SJSA1 (cell line): ENCODE results near the gene SLC1A2. TPM values are rescaled to one million over a fixed set of nuclear protein-coding genes. Genes with fewer than 3 reads are reported as not detected.
A peak's percentile ranks its signal among the peaks of the same experiment; 100 is the strongest.

Experiments used
- DNase-seq, 2 experiments: peaks; one replicate each; pipeline ENCODE4 v3.0.0-alpha.2; 2015 to 2020; ENCODE audit warnings: low spot score in 2 of 2, low read depth in 1 of 2
- H3K27ac ChIP-seq: fragments of 250-450 bp; sonication (Bioruptor Pico); 2 replicates; pipeline ENCODE4 v1.5.1; 2020; ENCODE audit warnings: mild to moderate bottlenecking, moderate library complexity
- H3K27me3 ChIP-seq: fragments of 250-450 bp; sonication (Bioruptor Pico); replicated peaks from 2 replicates; pipeline ENCODE4 v1.5.1; 2020; ENCODE audit warnings: mild to moderate bottlenecking, moderate library complexity
- H3K36me3 ChIP-seq: fragments of 250-450 bp; sonication (Bioruptor Pico); 2 replicates; pipeline ENCODE4 v1.5.1; 2020; ENCODE audit warnings: mild to moderate bottlenecking
- H3K4me1 ChIP-seq: fragments of 250-450 bp; sonication (Bioruptor Pico); replicated peaks from 2 replicates; pipeline ENCODE4 v1.6.1; 2021; ENCODE audit warnings: mild to moderate bottlenecking
- H3K4me3 ChIP-seq: fragments of 250-450 bp; sonication (Bioruptor Pico); 2 replicates; pipeline ENCODE4 v1.5.1; 2020; ENCODE audit warnings: mild to moderate bottlenecking
- H3K9me3 ChIP-seq: fragments of 250-450 bp; sonication (Bioruptor Pico); replicated peaks from 2 replicates; pipeline ENCODE4 v1.5.1; 2020; ENCODE audit warnings: mild to moderate bottlenecking
- total RNA-seq: library from RNA; depleted of rRNA; stranded (reverse); fragments of >200 nt; shearing (Covaris generic); gene quantifications from 2 replicates; pipeline ENCODE4 v1.2.3, GENCODE V29; 2014

The SLC1A2 gene
- total RNA-seq, 1 experiment from 2014 or later, result not detected

- Histone ChIP-seq H3K27ac (no peak overlapping the region), H3K4me1 (peaks cover 26% of the 10 kb centered on the region)
Measured at GRCh38 chr11:35346472-35347156, 72.7 kb downstream of the SLC1A2 start.

GRCh38 chr11:35344681-35345574 is 74.4 kb downstream of the SLC1A2 start:
- DNase-seq, result no peak
- no peaks in the 10 kb centered on the region for H3K36me3 ChIP-seq

More at GRCh38 chr11:35346472-35347156, 72.7 kb downstream of the SLC1A2 start:
- no peak for DNase-seq
- Histone ChIP-seq H3K9me3 (no peaks in the 10 kb centered on the region), H3K4me3 (no peak overlapping the region), H3K36me3 (no peaks in the 10 kb centered on the region), H3K27me3 (no peaks in the 10 kb centered on the region)

GRCh38 chr11:35343033-35343598 is 76.2 kb downstream of the SLC1A2 start:
- Histone ChIP-seq H3K36me3 (no peaks in the 10 kb centered on the region), H3K27ac (no peak overlapping the region), H3K9me3 (no peaks in the 10 kb centered on the region), H3K4me3 (no peak overlapping the region), H3K27me3 (no peaks in the 10 kb centered on the region), H3K4me1 (peaks cover 25% of the 10 kb centered on the region)
- no peak for DNase-seq

More at GRCh38 chr11:35344681-35345574, 74.4 kb downstream of the SLC1A2 start:
- H3K4me1 ChIP-seq, result peaks cover 26% of the 10 kb centered on the region
- H3K27ac ChIP-seq, result no peak overlapping the region
- H3K27me3 ChIP-seq, result no peaks in the 10 kb centered on the region
- H3K9me3 ChIP-seq, result no peaks in the 10 kb centered on the region
- H3K4me3 ChIP-seq, result no peak overlapping the region

GRCh38 chr11:35340715-35341114 is 78.6 kb downstream of the SLC1A2 start:
- DNase-seq, result no peak
- Histone ChIP-seq H3K4me1 (peaks cover 30% of the 10 kb centered on the region), H3K27ac (no peak overlapping the region), H3K9me3 (no peaks in the 10 kb centered on the region), H3K27me3 (no peaks in the 10 kb centered on the region), H3K4me3 (no peak overlapping the region), H3K36me3 (no peaks in the 10 kb centered on the region)

GRCh38 chr11:35340071-35340470 is 79.3 kb downstream of the SLC1A2 start:
- no peak overlapping the region for H3K4me3 ChIP-seq
- no peak for DNase-seq
- peaks cover 28% of the 10 kb centered on the region for H3K4me1 ChIP-seq
- H3K27ac ChIP-seq, result no peak overlapping the region
- H3K27me3 ChIP-seq, result no peaks in the 10 kb centered on the region
- no peaks in the 10 kb centered on the region for H3K9me3 ChIP-seq
- H3K36me3 ChIP-seq, result no peaks in the 10 kb centered on the region

GRCh38 chr11:35338921-35339320 is 80.4 kb downstream of the SLC1A2 start:
- H3K4me3 ChIP-seq, result no peak overlapping the region
- H3K36me3 ChIP-seq, result no peaks in the 10 kb centered on the region
- H3K9me3 ChIP-seq, result no peaks in the 10 kb centered on the region
- no peak overlapping the region for H3K27ac ChIP-seq
- no peaks in the 10 kb centered on the region for H3K27me3 ChIP-seq
- peaks cover 19% of the 10 kb centered on the region for H3K4me1 ChIP-seq
- DNase-seq, result no peak

- Histone ChIP-seq H3K36me3 (no peaks in the 10 kb centered on the region), H3K4me3 (no peak overlapping the region), H3K27me3 (no peaks in the 10 kb centered on the region), H3K27ac (peak overlapping the region; percentile 70), H3K9me3 (no peaks in the 10 kb centered on the region), H3K4me1 (peaks cover 19% of the 10 kb centered on the region)
- DNase-seq, result no peak
Measured at GRCh38 chr11:35337914-35338305, 81.4 kb downstream of the SLC1A2 start.

- no peaks in the 10 kb centered on the region for H3K27me3 ChIP-seq
- no peak overlapping the region for H3K4me3 ChIP-seq
- DNase-seq, result peak; percentile 78 to 89
- H3K9me3 ChIP-seq, result no peaks in the 10 kb centered on the region
- peak overlapping the region; percentile 70 for H3K27ac ChIP-seq
- no peaks in the 10 kb centered on the region for H3K36me3 ChIP-seq
- H3K4me1 ChIP-seq, result peaks cover 19% of the 10 kb centered on the region
Measured at GRCh38 chr11:35337136-35337913, 82.0 kb downstream of the SLC1A2 start.

- no peaks in the 10 kb centered on the region for H3K36me3 ChIP-seq
- peak overlapping the region; percentile 6 for H3K27ac ChIP-seq
- no peak overlapping the region for H3K4me3 ChIP-seq
- no peaks in the 10 kb centered on the region for H3K9me3 ChIP-seq
- peaks cover 19% of the 10 kb centered on the region for H3K4me1 ChIP-seq
- H3K27me3 ChIP-seq, result no peaks in the 10 kb centered on the region
- no peak for DNase-seq
Measured at GRCh38 chr11:35336726-35337125, 82.6 kb downstream of the SLC1A2 start.

- Histone ChIP-seq H3K36me3 (no peaks in the 10 kb centered on the region), H3K4me3 (no peak overlapping the region), H3K4me1 (peaks cover 19% of the 10 kb centered on the region), H3K9me3 (no peaks in the 10 kb centered on the region), H3K27ac (no peak overlapping the region), H3K27me3 (no peaks in the 10 kb centered on the region)
- DNase-seq, result no peak
Measured at GRCh38 chr11:35335226-35335625, 84.1 kb downstream of the SLC1A2 start.

GRCh38 chr11:35334385-35335090 is 84.8 kb downstream of the SLC1A2 start:
- Histone ChIP-seq H3K27me3 (no peaks in the 10 kb centered on the region), H3K4me1 (peaks cover 19% of the 10 kb centered on the region), H3K36me3 (no peaks in the 10 kb centered on the region), H3K4me3 (no peak overlapping the region), H3K9me3 (no peaks in the 10 kb centered on the region), H3K27ac (no peak overlapping the region)
- DNase-seq, result no peak

GRCh38 chr11:35332524-35332923 is 86.8 kb downstream of the SLC1A2 start:
- H3K4me1 ChIP-seq, result peaks cover 10% of the 10 kb centered on the region
- H3K27me3 ChIP-seq, result no peaks in the 10 kb centered on the region
- no peak overlapping the region for H3K27ac ChIP-seq
- H3K9me3 ChIP-seq, result no peaks in the 10 kb centered on the region
- no peaks in the 10 kb centered on the region for H3K36me3 ChIP-seq
- no peak for DNase-seq
- no peak overlapping the region for H3K4me3 ChIP-seq

GRCh38 chr11:35330931-35331330 is 88.4 kb downstream of the SLC1A2 start:
- no peaks in the 10 kb centered on the region for H3K9me3 ChIP-seq
- H3K4me3 ChIP-seq, result no peak overlapping the region
- H3K4me1 ChIP-seq, result no peaks in the 10 kb centered on the region
- no peaks in the 10 kb centered on the region for H3K36me3 ChIP-seq
- DNase-seq, result no peak
- H3K27ac ChIP-seq, result no peak overlapping the region
- H3K27me3 ChIP-seq, result no peaks in the 10 kb centered on the region
